Cardiac muscle cell (in vitro differentiated cells and primary cell): ENCODE data around the gene ALK. TPM values are rescaled to one million over a fixed set of nuclear protein-coding genes. Genes with fewer than 3 reads are reported as not detected.

Experiments
- DNase-seq, 2 donors: peaks; one replicate each; pipeline versions ENCODE4 v3.0.0 to v3.0.0-alpha.2; 2010 to 2017; ENCODE audit warnings: low read depth in 1 of 2, low spot score in 1 of 2
- H3K27ac ChIP-seq: fragments of 200-600 bp; sonication (generic); 2 replicates; pipeline ENCODE4 v1.5.1; 2016
- H3K27me3 ChIP-seq: fragments of 200-600 bp; sonication (generic); 2 replicates; pipeline ENCODE4 v1.6.0; 2016; ENCODE audit warnings: control low read depth
- H3K36me3 ChIP-seq: fragments of 200-600 bp; sonication (generic); 2 replicates; pipeline ENCODE4 v1.5.1; 2016; ENCODE audit warnings: control low read depth
- H3K4me1 ChIP-seq: fragments of 200-600 bp; sonication (generic); 2 replicates; pipeline ENCODE4 v1.8.1; 2017; ENCODE audit warnings: low read depth, mild to moderate bottlenecking, mixed run types
- H3K4me3 ChIP-seq: fragments of 200-600 bp; sonication (generic); 2 replicates; pipeline ENCODE4 v1.5.1; 2016; ENCODE audit warnings: mild to moderate bottlenecking
- H3K9me3 ChIP-seq: fragments of 200-600 bp; sonication (generic); 2 replicates; pipeline ENCODE4 v1.5.1; 2017; ENCODE audit warnings: low read depth, mild to moderate bottlenecking, control low read depth
- CTCF ChIP-seq: IDR thresholded peaks from 2 replicates; pipeline ENCODE4 v1.5.1; 2012; ENCODE audit warnings: low read depth, mild to moderate bottlenecking, low read length
- polyA plus RNA-seq: library from polyadenylated mRNA; unstranded; fragments of >200 nt; fragmentation: Nextera tagmentation; extraction: Ambion mirVana; gene quantifications from 2 replicates; pipeline ENCODE4 v1.2.1, GENCODE V29; 2016
- total RNA-seq: library from RNA; depleted of rRNA; stranded (reverse); fragments of >200 nt; gene quantifications from 2 replicates; pipeline ENCODE4 v1.2.3, GENCODE V29; 2016

ALK gene
- total and polyA plus RNA-seq, 2 experiments from 2014 or later, result 1.8 to 4.3 TPM

GRCh38 chr2:29578084-29578598 lies 343.2 kb downstream of the ALK start:
- TF ChIP-seq CTCF, result no peak
- Histone ChIP-seq H3K27ac (no peak overlapping the region), H3K27me3 (no peaks in the 10 kb centered on the region), H3K4me3 (no peak overlapping the region), H3K4me1 (peaks cover 4% of the 10 kb centered on the region), H3K9me3 (no peaks in the 10 kb centered on the region), H3K36me3 (no peaks in the 10 kb centered on the region)
- DNase-seq, result no peak

- Histone ChIP-seq H3K4me3 (no peak overlapping the region), H3K27me3 (no peaks in the 10 kb centered on the region), H3K9me3 (no peaks in the 10 kb centered on the region), H3K4me1 (peaks cover 4% of the 10 kb centered on the region), H3K27ac (no peak overlapping the region), H3K36me3 (no peaks in the 10 kb centered on the region)
- peak in 1 of 2 donors; percentile 47 for DNase-seq
- TF ChIP-seq CTCF, result no peak
Observed at GRCh38 chr2:29576231-29576630, 345.2 kb downstream of the ALK start.

GRCh38 chr2:29575370-29575890 lies 346.0 kb downstream of the ALK start:
- TF ChIP-seq CTCF, result no peak
- H3K27ac ChIP-seq, result no peak overlapping the region
- no peak overlapping the region for H3K4me3 ChIP-seq
- H3K36me3 ChIP-seq, result no peaks in the 10 kb centered on the region
- no peak for DNase-seq
- H3K27me3 ChIP-seq, result no peaks in the 10 kb centered on the region
- no peaks in the 10 kb centered on the region for H3K9me3 ChIP-seq
- H3K4me1 ChIP-seq, result peaks cover 10% of the 10 kb centered on the region

GRCh38 chr2:29573612-29574011 lies 347.8 kb downstream of the ALK start:
- H3K4me3 ChIP-seq, result no peak overlapping the region
- H3K36me3 ChIP-seq, result no peaks in the 10 kb centered on the region
- DNase-seq, result no peak
- peaks cover 19% of the 10 kb centered on the region for H3K4me1 ChIP-seq
- no peaks in the 10 kb centered on the region for H3K27me3 ChIP-seq
- H3K27ac ChIP-seq, result no peak overlapping the region
- TF ChIP-seq CTCF, result no peak
- no peaks in the 10 kb centered on the region for H3K9me3 ChIP-seq

- no peak overlapping the region for H3K4me3 ChIP-seq
- no peaks in the 10 kb centered on the region for H3K27me3 ChIP-seq
- no peak overlapping the region for H3K27ac ChIP-seq
- no peak for DNase-seq
- TF ChIP-seq CTCF, result no peak
- no peaks in the 10 kb centered on the region for H3K9me3 ChIP-seq
- H3K4me1 ChIP-seq, result peaks cover 24% of the 10 kb centered on the region
- H3K36me3 ChIP-seq, result no peaks in the 10 kb centered on the region
Observed at GRCh38 chr2:29573147-29573546, 348.2 kb downstream of the ALK start.

- H3K4me3 ChIP-seq, result no peak overlapping the region
Observed at GRCh38 chr2:29570539-29570938, 350.8 kb downstream of the ALK start.

More at GRCh38 chr2:29570539-29570938, 350.8 kb downstream of the ALK start:
- Histone ChIP-seq H3K27me3 (no peaks in the 10 kb centered on the region), H3K4me1 (peaks cover 23% of the 10 kb centered on the region), H3K36me3 (no peaks in the 10 kb centered on the region), H3K27ac (no peak overlapping the region), H3K9me3 (no peaks in the 10 kb centered on the region)
- peak in 1 of 2 donors; percentile 25 for DNase-seq
- TF ChIP-seq CTCF, result no peak
